A549 treated with Hydrocortisone at 1 μM for 4 hours (cell line): Measurements from ENCODE around the gene SPDYE11. TPM values are rescaled to one million over a fixed set of nuclear protein-coding genes. Genes with fewer than 3 reads are reported as not detected.

Source experiments
- total RNA-seq: library from RNA; stranded (reverse); fragments of 200-300 nt; extraction: Qiagen RNA extraction; gene quantifications from 5 replicates; pipeline ENCODE4 v1.2.3, GENCODE V29; 2022

The SPDYE11 gene, protein sequence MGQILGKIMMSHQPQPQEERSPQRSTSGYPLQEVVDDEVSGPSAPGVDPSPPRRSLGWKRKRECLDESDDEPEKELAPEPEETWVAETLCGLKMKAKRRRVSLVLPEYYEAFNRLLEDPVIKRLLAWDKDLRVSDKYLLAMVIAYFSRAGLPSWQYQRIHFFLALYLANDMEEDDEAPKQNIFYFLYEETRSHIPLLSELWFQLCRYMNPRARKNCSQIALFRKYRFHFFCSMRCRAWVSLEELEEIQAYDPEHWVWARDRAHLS
- total RNA-seq, result not detected in 5 replicates

DNA sequence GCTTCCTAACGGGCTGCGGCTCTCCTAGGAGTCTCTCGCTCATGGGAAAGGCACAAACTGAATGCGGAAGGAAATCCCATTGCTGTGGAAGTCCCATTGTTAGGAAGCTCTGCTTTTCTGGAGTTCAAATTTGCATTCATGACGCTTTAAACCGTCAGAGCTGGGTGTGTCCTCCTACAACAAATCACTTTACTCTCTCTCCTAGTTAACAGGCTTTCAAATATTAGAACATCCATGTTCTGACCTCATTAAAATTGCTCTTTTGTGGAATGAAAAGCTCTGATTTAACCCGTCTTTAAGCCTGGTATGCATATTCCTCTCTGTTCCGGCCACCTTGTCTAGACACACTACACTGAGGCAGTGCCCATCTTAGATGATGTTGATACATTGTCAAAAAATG is at the start of gene SPDYE11:
Gene SPDYE11, minus strand, starts transcription at position 101 of the 400 bp plus-strand sequence. CDS start 1,800 bp downstream, outside the sequence.

DNA sequence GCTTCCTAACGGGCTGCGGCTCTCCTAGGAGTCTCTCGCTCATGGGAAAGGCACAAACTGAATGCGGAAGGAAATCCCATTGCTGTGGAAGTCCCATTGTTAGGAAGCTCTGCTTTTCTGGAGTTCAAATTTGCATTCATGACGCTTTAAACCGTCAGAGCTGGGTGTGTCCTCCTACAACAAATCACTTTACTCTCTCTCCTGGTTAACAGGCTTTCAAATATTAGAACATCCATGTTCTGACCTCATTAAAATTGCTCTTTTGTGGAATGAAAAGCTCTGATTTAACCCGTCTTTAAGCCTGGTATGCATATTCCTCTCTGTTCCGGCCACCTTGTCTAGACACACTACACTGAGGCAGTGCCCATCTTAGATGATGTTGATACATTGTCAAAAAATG is 28.2 kb upstream of the SPDYE11 start, which contains the start of gene SPDYE9:
Gene SPDYE9, minus strand, starts transcription at position 101 of the 400 bp plus-strand sequence. CDS start 1,800 bp downstream, outside the sequence.

DNA sequence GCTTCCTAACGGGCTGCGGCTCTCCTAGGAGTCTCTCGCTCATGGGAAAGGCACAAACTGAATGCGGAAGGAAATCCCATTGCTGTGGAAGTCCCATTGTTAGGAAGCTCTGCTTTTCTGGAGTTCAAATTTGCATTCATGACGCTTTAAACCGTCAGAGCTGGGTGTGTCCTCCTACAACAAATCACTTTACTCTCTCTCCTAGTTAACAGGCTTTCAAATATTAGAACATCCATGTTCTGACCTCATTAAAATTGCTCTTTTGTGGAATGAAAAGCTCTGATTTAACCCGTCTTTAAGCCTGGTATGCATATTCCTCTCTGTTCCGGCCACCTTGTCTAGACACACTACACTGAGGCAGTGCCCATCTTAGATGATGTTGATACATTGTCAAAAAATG is 28.0 kb downstream of the SPDYE11 start, which contains the start of gene SPDYE8:
Gene SPDYE8, minus strand, starts transcription at position 101 of the 400 bp plus-strand sequence. CDS start 1,800 bp downstream, outside the sequence.

Other genes starting within 250 kb of the SPDYE11 start
- 2.1 to 3.1 TPM (median 2.5 TPM) in 5 replicates for gene TYW1B, start 229.7 kb downstream of the SPDYE11 start, total RNA-seq
- 37.0 to 42.8 TPM (median 39.1 TPM) in 5 replicates for gene POM121, start 132.8 kb downstream of the SPDYE11 start, total RNA-seq
- 0.31 to 0.55 TPM (median 0.51 TPM) in 5 replicates for gene TRIM74, start 88.4 kb downstream of the SPDYE11 start, total RNA-seq
- gene SPDYE8, start 28.1 kb downstream of the SPDYE11 start, total RNA-seq, result not detected in 5 replicates
- gene SPDYE9, start 28.1 kb upstream of the SPDYE11 start, total RNA-seq, result not detected in 5 replicates